ENCODE data around the gene PDE2A. TPM values are rescaled to one million over a fixed set of nuclear protein-coding genes. Genes with fewer than 3 reads are reported as not detected.

PDE2A gene
- total and polyA plus RNA-seq, 2 donors (not counting 1 experiment from before 2014, with no cell fraction given): 0.88 to 2.9 TPM

- 89% methylated on average over 5 of the region's 7 CpGs for WGBS (ENCODE audit: insufficient coverage)
- intact Hi-C loops (cut with micrococcal nuclease): loop anchor here (1.0 to 5.0 kb wide), 3 partner anchors 26 to 106 kb away; no protein-coding TSS in a partner anchor
- ChIA-PET POLR2A (no interaction called here), CTCF (interaction anchor here (1.1 to 11.7 kb wide), 7 partner anchors 10 to 95 kb away, joined by 3 to 152 read pairs (median 10); no protein-coding TSS in a partner anchor)
- Mint-ChIP-seq H3K27me3 (peaks cover 48% of the 10 kb centered on the region), H3K4me1 (peaks cover 59% of the 10 kb centered on the region), H3K27ac (peak overlapping the region; percentile 29), H3K9me3 (ENCODE audit: insufficient read depth) (no peaks in the 10 kb centered on the region), H3K4me3 (peak overlapping the region; percentile 85)
- H3K27me3 ChIP-seq (replicated peaks in 1 of 4; ENCODE audit: control extremely low read depth in 1 of 4, control insufficient read depth in 3 of 4, insufficient read depth in 4 of 4, low read length in 3 of 4): peaks cover 0 to 68% (median 22%) of the 10 kb centered on the region in 4 experiments
- H4K20me1 ChIP-seq (ENCODE audit: control insufficient read depth, insufficient read depth, low read length, poor library complexity, severe bottlenecking): no peaks in the 10 kb centered on the region
- H2AFZ ChIP-seq (ENCODE audit: insufficient read depth, low read depth, low read length, poor library complexity, severe bottlenecking): no peak overlapping the region
- peaks cover 48% of the 10 kb centered on the region in 2 donors for H3K4me1 ChIP-seq (ENCODE audit: control insufficient read depth in 2 of 2, insufficient read depth in 2 of 2, low read length in 2 of 2)
- no peak overlapping the region for H3K27ac ChIP-seq (ENCODE audit: low read length in 2 of 2)
- no peak overlapping the region for H3K4me3 ChIP-seq (ENCODE audit: control extremely low read depth in 1 of 5, extremely low read depth in 1 of 5, insufficient read depth in 1 of 5, low read depth in 2 of 5, low read length in 4 of 5)
- TF ChIP-seq EZH2 (IDR thresholded peaks at IDR 0.05; ENCODE audit: borderline replicate concordance, insufficient read depth, low read depth, low read length, poor library complexity, severe bottlenecking): no peak
- TF ChIP-seq CTCF (IDR thresholded peaks at IDR 0.05): no peak
- H3K79me2 ChIP-seq (ENCODE audit: control insufficient read depth, insufficient read depth, low read length): no peaks in the 10 kb centered on the region
- H3K9me3 ChIP-seq (ENCODE audit: control extremely low read depth in 1 of 3, control insufficient read depth in 2 of 3, insufficient read depth in 1 of 3, low read length in 2 of 3): peaks cover 0 to 9% (median 0%) of the 10 kb centered on the region in 3 donors
- DNase-seq (no peak), ATAC-seq (ENCODE audit: low read depth) (no peak)
- H3K36me3 ChIP-seq (replicated peaks in 1 of 2; ENCODE audit: control extremely low read depth in 1 of 2, control insufficient read depth in 1 of 2, extremely low read depth in 1 of 2, insufficient read depth in 2 of 2, low read length in 1 of 2): no peaks in the 10 kb centered on the region
- no peak overlapping the region for H3K4me2 ChIP-seq (replicated peaks; ENCODE audit: low read depth, low read length, poor library complexity, severe bottlenecking)
- H3K9ac ChIP-seq (ENCODE audit: low read length): no peak overlapping the region
Measured at GRCh38 chr11:72588421-72589410, 85.5 kb downstream of the PDE2A start.

Measured in B cell (primary cell).